GM21447 (cell line): ENCODE measurements around the gene THUMPD1.
"Not testable (repeated sequence)": the region's sequence is repeated elsewhere in the genome, so short reads cannot be mapped to it uniquely, and the experiment has no call there.

Source experiments
- ATAC-seq: cut with Tn5 transposase; IDR thresholded peaks from one replicate; pipeline ENCODE4 v1.9.1; 2021; ENCODE audit not compliant: unreplicated experiment

THUMPD1 gene

GRCh38 chr16:20701692-20702091, 39.9 kb downstream of the THUMPD1 start:
- ATAC-seq = not testable (repeated sequence)

GRCh38 chr16:20696618-20697017, 45.0 kb downstream of the THUMPD1 start:
- ATAC-seq = no peak

GRCh38 chr16:20695024-20695423, 46.6 kb downstream of the THUMPD1 start:
- no peak for ATAC-seq

- not testable (repeated sequence) for ATAC-seq
Observed at GRCh38 chr16:20694096-20694495, 47.5 kb downstream of the THUMPD1 start.

GRCh38 chr16:20689668-20690067, 52.0 kb downstream of the THUMPD1 start:
- ATAC-seq = no peak

GRCh38 chr16:20683812-20684211, 57.8 kb downstream of the THUMPD1 start:
- no peak for ATAC-seq
